Suprapubic skin (tissue), 4 donors: ENCODE data around the gene SLC39A2.

Experiments
- CTCF ChIP-seq, 2 donors: fragments of 200-600 bp in 1 of 2; fragments of 450-650 bp in 1 of 2; sonication (generic) in 1 of 2; IDR thresholded peaks; one replicate each; pipeline ENCODE4 v1.5.1; 2016 to 2019; ENCODE audit warnings: antibody characterized with exemption in 2 of 2, mild to moderate bottlenecking in 1 of 2, moderate library complexity in 1 of 2
- EP300 ChIP-seq: sonication (generic); formaldehyde crosslinking; IDR thresholded peaks from one replicate; pipeline ENCODE4 v1.6.1; 2017; ENCODE audit warnings: antibody characterized with exemption
- POLR2A ChIP-seq, 2 donors: fragments of 450-650 bp; IDR thresholded peaks; one replicate each; pipeline ENCODE4 v1.6.1; 2017; ENCODE audit warnings: antibody characterized with exemption in 2 of 2, mild to moderate bottlenecking in 2 of 2, moderate library complexity in 2 of 2
- POLR2AphosphoS5 ChIP-seq, 3 donors: sonication (generic); formaldehyde crosslinking; IDR thresholded peaks; one replicate each; pipeline ENCODE4 v1.6.1; 2017; ENCODE audit warnings: antibody characterized with exemption in 3 of 3

- no peak for TF ChIP-seq CTCF (IDR thresholded peaks at IDR 0.05)
- TF ChIP-seq EP300, result no peak
- TF ChIP-seq POLR2A (IDR thresholded peaks at IDR 0.05), result no peak
- no peak for TF ChIP-seq POLR2AphosphoS5 (IDR thresholded peaks at IDR 0.05)
These were observed 50.2 kb downstream of the SLC39A2 start for GRCh38 chr14:21049271-21049673.
